Fibroblast of villous mesenchyme (primary cell): ENCODE results near the gene NGEF. TPM values are rescaled to one million over a fixed set of nuclear protein-coding genes. Genes with fewer than 3 reads are reported as not detected.
A peak's percentile ranks its signal among the peaks of the same experiment; 100 is the strongest.

Experiments
- DNase-seq: peaks from one replicate; pipeline ENCODE4 v3.0.0-alpha.2; 2010; ENCODE audit warnings: low read depth
- H3K4me3 ChIP-seq: 2 replicates; pipeline ENCODE4 v1.5.1; 2011; ENCODE audit warnings: low read depth, mild to moderate bottlenecking, low read length
- CTCF ChIP-seq: IDR thresholded peaks from 2 replicates; pipeline ENCODE4 v1.5.1; 2012; ENCODE audit warnings: low read depth, mild to moderate bottlenecking, low read length; ENCODE audit not compliant: insufficient read depth
- total RNA-seq: library from RNA; depleted of rRNA; stranded (reverse); fragments of >200 nt; gene quantifications from 2 replicates; pipeline ENCODE4 v1.2.3, GENCODE V29; 2012

Gene NGEF
- total RNA-seq, 1 donor: 0.86 TPM

GRCh38 chr2:233051241-233052149 lies 38.4 kb upstream of the NGEF start:
- DNase-seq: peak; percentile 17
- TF ChIP-seq CTCF: no peak
- H3K4me3 ChIP-seq: no peak overlapping the region

- H3K4me3 ChIP-seq: no peak overlapping the region
- TF ChIP-seq CTCF: no peak
- DNase-seq: no peak
Observed at GRCh38 chr2:233049194-233049761, 36.2 kb upstream of the NGEF start.

GRCh38 chr2:233048569-233049193 lies 35.6 kb upstream of the NGEF start:
- H3K4me3 ChIP-seq: no peak overlapping the region
- no peak for DNase-seq
- TF ChIP-seq CTCF: no peak

GRCh38 chr2:233047667-233048066 lies 34.6 kb upstream of the NGEF start:
- TF ChIP-seq CTCF: no peak
- no peak for DNase-seq
- no peak overlapping the region for H3K4me3 ChIP-seq

DNA sequence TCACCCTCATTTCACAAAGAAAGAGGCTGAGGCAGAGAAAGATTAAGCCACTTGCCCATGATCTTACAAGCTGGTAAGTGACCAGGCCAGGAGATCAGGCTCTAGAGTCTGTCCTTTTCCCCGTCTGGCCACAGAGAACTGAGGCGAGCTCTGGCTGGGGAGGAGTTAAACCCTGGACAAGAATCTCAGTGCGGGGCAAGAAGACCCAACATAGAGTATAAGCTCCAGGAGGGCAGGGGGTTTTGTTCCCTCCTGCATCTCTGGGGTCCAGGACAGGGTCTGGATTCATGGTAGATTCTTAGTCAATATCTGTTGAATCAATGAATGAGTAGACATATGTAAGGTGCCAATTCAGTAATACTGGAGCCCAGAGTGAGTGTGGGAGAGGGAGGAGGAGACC lies 34.1 kb upstream of the NGEF start:
- no peak for DNase-seq
- H3K4me3 ChIP-seq: no peak overlapping the region
- no peak for TF ChIP-seq CTCF

DNA sequence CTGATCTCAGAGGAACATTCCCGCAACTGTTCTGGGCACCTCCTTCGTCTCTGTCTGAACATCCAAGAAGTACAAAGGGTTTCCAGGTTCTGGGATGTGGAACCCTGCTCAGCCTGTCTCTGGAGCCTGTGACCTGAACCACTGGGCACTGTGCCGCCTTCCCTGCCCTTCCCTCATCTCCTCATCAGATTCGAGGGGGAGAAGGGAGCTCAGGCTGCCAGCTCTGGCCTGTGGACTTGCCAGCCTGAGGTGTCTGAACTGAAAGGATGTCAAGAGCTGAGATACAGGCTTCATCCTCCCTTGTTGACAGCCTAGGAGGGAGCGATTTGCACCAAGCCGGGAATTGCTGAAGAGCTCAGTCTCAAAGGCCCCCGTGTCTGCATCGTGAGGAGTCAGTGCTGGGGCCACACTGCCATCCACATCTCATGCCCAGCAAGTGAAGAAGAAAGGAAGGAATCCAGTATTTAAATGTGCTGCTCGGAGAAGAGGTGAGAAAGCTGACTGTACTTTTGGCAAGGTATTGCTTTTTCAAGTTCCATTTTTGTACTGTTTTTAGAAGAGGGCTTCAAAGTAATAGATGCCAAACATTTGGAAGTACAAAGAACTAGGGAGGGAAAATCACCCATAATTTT lies 32.0 kb upstream of the NGEF start:
- no peak for DNase-seq
- H3K4me3 ChIP-seq: no peak overlapping the region
- no peak for TF ChIP-seq CTCF
